ENCODE results near the gene FZD10. TPM values are rescaled to one million over a fixed set of nuclear protein-coding genes. Genes with fewer than 3 reads are reported as not detected.

FZD10 gene
- total and polyA plus RNA-seq, 2 of the 8 experiments (the other 6 are each of a cell fraction or from before 2014, with no cell fraction given): 0.11 to 0.60 TPM

- FAIRE-seq (peak; percentile 45), DNase-seq (ENCODE audit: low read depth in 1 of 2, low spot score in 2 of 2) (no peak)
- POLR2A ChIA-PET (ENCODE audit: partially characterized antibody): no interaction called here
- Histone ChIP-seq H3K4me1 (replicated peaks in 1 of 4; ENCODE audit: control insufficient read depth in 3 of 4, insufficient read depth in 4 of 4, low read length in 3 of 4) (peaks cover 0 to 5% (median 2%) of the 10 kb centered on the region in 4 experiments; a peak in 4 of 7 replicates), H3K27me3 (replicated peaks in 1 of 4; ENCODE audit: control insufficient read depth in 3 of 4, extremely low read depth in 1 of 4, insufficient read depth in 3 of 4, low read length in 3 of 4) (peaks cover 11 to 60% (median 34%) of the 10 kb centered on the region in 4 experiments), H3K4me2 (ENCODE audit: insufficient read depth in 1 of 2, low read depth in 2 of 2, low read length in 2 of 2) (no peak overlapping the region), H3K14ac (ENCODE audit: insufficient read length) (no peak overlapping the region), H2BK15ac (ENCODE audit: low read length) (no peak overlapping the region), H2BK20ac (ENCODE audit: low read length) (no peak overlapping the region), H3K4me3 (ENCODE audit: extremely low read depth in 1 of 4, insufficient read depth in 2 of 4, low read depth in 3 of 4, low read length in 4 of 4) (no peak overlapping the region), H4K8ac (ENCODE audit: extremely low read depth, insufficient read depth, low read length) (no peak overlapping the region), H2AFZ (ENCODE audit: low read length) (no peak overlapping the region), H3K79me1 (ENCODE audit: low read depth, low read length) (no peaks in the 10 kb centered on the region), H3K27ac (ENCODE audit: low read depth, low read length) (no peak overlapping the region), H3K56ac (replicated peaks; ENCODE audit: insufficient read length, low read depth, low read length) (no peak overlapping the region), H2BK12ac (ENCODE audit: low read depth, low read length) (no peak overlapping the region), H3K9ac (replicated peaks in 1 of 4; ENCODE audit: extremely low read depth in 1 of 4, low read depth in 3 of 4, low read length in 3 of 4) (no peak overlapping the region), H3K23me2 (ENCODE audit: low read depth, low read length) (no peaks in the 10 kb centered on the region), H4K91ac (replicated peaks; ENCODE audit: insufficient read length, low read length) (no peak overlapping the region), H2BK120ac (replicated peaks; ENCODE audit: low read depth, low read length) (no peak overlapping the region), H3K79me2 (ENCODE audit: control insufficient read depth in 1 of 2, insufficient read depth in 2 of 2, low read length in 2 of 2) (no peaks in the 10 kb centered on the region), H3K4ac (replicated peaks; ENCODE audit: insufficient read length, low read depth, low read length) (no peak overlapping the region), H2AK5ac (ENCODE audit: low read depth, low read length) (no peak overlapping the region), H3K23ac (ENCODE audit: insufficient read length) (no peak overlapping the region), H3K18ac (ENCODE audit: extremely low read depth, low read length) (no peak overlapping the region), H3K9me3 (ENCODE audit: insufficient read depth in 2 of 2, low read depth in 1 of 2, low read length in 1 of 2) (no peaks in the 10 kb centered on the region; a peak in 1 of 4 replicates), H4K20me1 (replicated peaks in 1 of 2; ENCODE audit: control insufficient read depth in 1 of 2, insufficient read depth in 2 of 2, low read length in 2 of 2) (peaks cover 0 to 3% of the 10 kb centered on the region in 2 experiments), H2BK5ac (ENCODE audit: low read depth, low read length) (no peak overlapping the region), H3K36me3 (ENCODE audit: control insufficient read depth in 2 of 4, insufficient read depth in 4 of 4, low read length in 3 of 4) (no peaks in the 10 kb centered on the region), H4K5ac (ENCODE audit: insufficient read length, low read depth, low read length) (no peak overlapping the region)
- CTCF ChIA-PET (ENCODE audit: partially characterized antibody): interaction anchor here (0.6 to 2.6 kb wide), 13 partner anchors 10 to 188 kb away, joined by 3 to 12 read pairs (median 5); no protein-coding TSS in a partner anchor
- TF ChIP-seq RAD21 (IDR thresholded peaks at IDR 0.05 in 1 of 2, conservative IDR thresholded peaks at IDR 0.05 in 1 of 2; ENCODE audit: low read depth in 2 of 2, low read length in 2 of 2) (peak; percentile 27 to 52), YY1 (IDR thresholded peaks at IDR 0.05; ENCODE audit: low read depth, low read length) (no peak), TEAD4 (IDR thresholded peaks at IDR 0.05; ENCODE audit: low read depth, low read length) (no peak), KDM4A (IDR thresholded peaks at IDR 0.05; ENCODE audit: low read depth, low read length, severe bottlenecking) (no peak), CTCF (IDR thresholded peaks at IDR 0.05; ENCODE audit: control extremely low read depth in 1 of 3, insufficient read depth in 1 of 3, low read depth in 1 of 3, low read length in 3 of 3) (peak in 2 of 3 experiments; percentile 32 to 45; a peak in 3 of 4 replicates), POU5F1 (IDR thresholded peaks at IDR 0.05; ENCODE audit: low read depth, low read length) (no peak), CEBPB (IDR thresholded peaks at IDR 0.05; ENCODE audit: low read depth, low read length) (no peak), SIRT6 (IDR thresholded peaks at IDR 0.05; ENCODE audit: low read length) (no peak)
- WGBS, 2 experiments (ENCODE audit: extremely low coverage in 1 of 2, insufficient coverage in 1 of 2, insufficient read length in 1 of 2, insufficient replicate concordance in 2 of 2, low coverage in 1 of 2, low lambda C conversion rate in 2 of 2, missing lambda C conversion rate in 1 of 2): 85% methylated on average over 16 of the region's 16 CpGs; no CpG with 5 or more reads in 1 of the 2 experiments
Measured at GRCh38 chr12:130214686-130215395, 52.6 kb downstream of the FZD10 start.
